PC-3 (cell line): ENCODE results near the gene CCDC74B. TPM values are rescaled to one million over a fixed set of nuclear protein-coding genes. Genes with fewer than 3 reads are reported as not detected.
A peak's percentile ranks its signal among the peaks of the same experiment; 100 is the strongest.

Source experiments
- ATAC-seq: fragments of 200-7000 bp; cut with Tn5 transposase; 2 replicates; pipeline ENCODE4 v1.9.1; 2020; ENCODE audit warnings: mild to moderate bottlenecking, moderate library complexity
- BruUV-seq: library from RNA; stranded (reverse); fragments of 400-500 nt; replicated peaks from 2 replicates; lab custom pipeline; 2021; lab: Mats Ljungman, UMichigan
- CTCF ChIA-PET: fragments of 300-600 bp; sonication (Branson Sonifier 250); formaldehyde crosslinking; loops from one replicate; lab custom pipeline; 2022; ENCODE audit warnings: antibody characterized with exemption; lab: Charles Lee
- POLR2A ChIA-PET: fragments of 300-600 bp; sonication (Branson Sonifier 250); formaldehyde crosslinking; loops from one replicate; lab custom pipeline; 2022; ENCODE audit warnings: antibody characterized with exemption; ENCODE audit not compliant: unreplicated experiment; lab: Charles Lee
- DNase-seq: peaks from one replicate; pipeline ENCODE4 v3.0.0-alpha.2; 2015
- H2AFZ ChIP-seq: fragments of 300-600 bp; sonication (generic); 2 replicates; pipeline ENCODE4 v1.6.0; 2016; ENCODE audit warnings: antibody characterized with exemption, low read length
- H3F3A ChIP-seq: fragments of 300-600 bp; sonication (generic); one replicate; pipeline ENCODE4 v1.6.0; 2017; ENCODE audit warnings: antibody characterized with exemption, low read length, control low read depth, mild to moderate bottlenecking; ENCODE audit not compliant: unreplicated experiment
- H3K27ac ChIP-seq: fragments of 300-600 bp; sonication (generic); 2 replicates; pipeline ENCODE4 v1.5.1; 2016; ENCODE audit warnings: mild to moderate bottlenecking, low read length
- H3K27me3 ChIP-seq: fragments of 300-600 bp; sonication (generic); 2 replicates; pipeline ENCODE4 v1.6.1; 2016; ENCODE audit warnings: low read length, mixed read lengths
- H3K36me3 ChIP-seq: fragments of 300-600 bp; sonication (generic); 2 replicates; pipeline ENCODE4 v1.6.1; 2016; ENCODE audit warnings: low read depth, mixed run types, low read length, mixed read lengths
- H3K4me1 ChIP-seq: fragments of 300-600 bp; sonication (generic); 2 replicates; pipeline ENCODE4 v1.5.1; 2016; ENCODE audit warnings: low read length; ENCODE audit not compliant: insufficient read depth
- H3K4me2 ChIP-seq: fragments of 300-600 bp; sonication (generic); 2 replicates; pipeline ENCODE4 v1.6.0; 2016; ENCODE audit warnings: low read length
- H3K4me3 ChIP-seq: fragments of 300-600 bp; sonication (generic); 2 replicates; pipeline ENCODE4 v1.5.1; 2016; ENCODE audit warnings: mild to moderate bottlenecking, low read length, mixed read lengths
- H3K79me2 ChIP-seq: fragments of 300-600 bp; sonication (generic); 2 replicates; pipeline ENCODE4 v1.6.1; 2017; ENCODE audit warnings: low read length, mixed read lengths
- H3K9ac ChIP-seq: fragments of 300-600 bp; sonication (generic); 2 replicates; pipeline ENCODE4 v1.6.0; 2016; ENCODE audit warnings: mild to moderate bottlenecking, low read length
- H3K9me2 ChIP-seq: fragments of 300-600 bp; sonication (generic); replicated peaks from 2 replicates; pipeline ENCODE4 v1.6.1; 2016; ENCODE audit warnings: mixed run types, low read length, mixed read lengths
- H3K9me3 ChIP-seq: fragments of 300-600 bp; sonication (generic); 2 replicates; pipeline ENCODE4 v1.6.1; 2016; ENCODE audit warnings: low read length, mixed read lengths
- H4K20me1 ChIP-seq: fragments of 300-600 bp; sonication (generic); 2 replicates; pipeline ENCODE4 v1.6.1; 2016; ENCODE audit warnings: low read length, mixed read lengths
- CTCF ChIP-seq: fragments of 300-600 bp; sonication (generic); conservative IDR thresholded peaks from 2 replicates; pipeline ENCODE4 v1.5.1; 2017; ENCODE audit warnings: antibody characterized with exemption, low read depth, mild to moderate bottlenecking, low read length
- EZH2 ChIP-seq: fragments of 300-600 bp; sonication (generic); IDR thresholded peaks from one replicate; pipeline ENCODE4 v1.6.1; 2017; ENCODE audit warnings: antibody characterized with exemption, mild to moderate bottlenecking, low read length; ENCODE audit not compliant: unreplicated experiment
- EZH2phosphoT487 ChIP-seq: fragments of 300-600 bp; sonication (generic); IDR thresholded peaks from 2 replicates; pipeline ENCODE4 v1.6.1; 2018; ENCODE audit warnings: mild to moderate bottlenecking, antibody characterized with exemption, low read length, borderline replicate concordance
- intact Hi-C: fragments of 100-400 bp; cut with micrococcal nuclease; formaldehyde crosslinking; loops from 2 replicates; pipeline ENCODE4 v1.9.0; 2023
- total RNA-seq: library from RNA; depleted of rRNA; stranded (reverse); fragments of >200 nt; gene quantifications from 2 replicates; pipeline ENCODE4 v1.2.3, GENCODE V29; 2014

CCDC74B gene
- total RNA-seq, 1 experiment from 2014 or later: 8.6 TPM

GRCh38 chr2:130187268-130187667, 42.4 kb upstream of the CCDC74B start:
- Histone ChIP-seq H3K27me3 (no peaks in the 10 kb centered on the region), H3K27ac (no peak overlapping the region), H4K20me1 (no peaks in the 10 kb centered on the region), H3F3A (no peaks in the 10 kb centered on the region), H3K79me2 (peaks cover 24% of the 10 kb centered on the region), H3K9ac (no peak overlapping the region), H3K36me3 (no peaks in the 10 kb centered on the region), H3K4me1 (peaks cover 13% of the 10 kb centered on the region), H3K4me2 (no peak overlapping the region), H3K4me3 (no peak overlapping the region), H3K9me3 (no peaks in the 10 kb centered on the region), H3K9me2 (no peaks in the 10 kb centered on the region), H2AFZ (no peak overlapping the region)
- intact Hi-C loops: no loop called here
- no peak for ATAC-seq
- no peak for TF ChIP-seq EZH2phosphoT487
- TF ChIP-seq EZH2: no peak
- no peak for TF ChIP-seq CTCF
- DNase-seq: no peak
- no TSS peak for BruUV-seq
- ChIA-PET POLR2A (no interaction called here), CTCF (no interaction called here)

GRCh38 chr2:130186391-130186790, 41.5 kb upstream of the CCDC74B start:
- intact Hi-C loops: no loop called here
- POLR2A ChIA-PET: no interaction called here
- no peak overlapping the region for H3K4me2 ChIP-seq

More at GRCh38 chr2:130186391-130186790, 41.5 kb upstream of the CCDC74B start:
- Histone ChIP-seq H3F3A (no peaks in the 10 kb centered on the region), H3K27me3 (no peaks in the 10 kb centered on the region), H3K79me2 (peaks cover 26% of the 10 kb centered on the region), H2AFZ (no peak overlapping the region), H3K27ac (no peak overlapping the region), H3K4me3 (no peak overlapping the region), H3K9me3 (no peaks in the 10 kb centered on the region), H3K36me3 (no peaks in the 10 kb centered on the region), H3K9ac (no peak overlapping the region), H3K9me2 (no peaks in the 10 kb centered on the region), H3K4me1 (peaks cover 13% of the 10 kb centered on the region), H4K20me1 (no peaks in the 10 kb centered on the region)
- CTCF ChIA-PET: no interaction called here
- no peak for ATAC-seq
- DNase-seq: peak; percentile 6
- TF ChIP-seq EZH2 (no peak), EZH2phosphoT487 (no peak), CTCF (no peak)
- no TSS peak for BruUV-seq
